ENCODE results near the gene TRIM41.

TRIM41 gene

GRCh38 chr5:181233801-181234454, 10.8 kb downstream of the TRIM41 start:
- in situ Hi-C loops (cut with HindIII; ENCODE audit: low sequenced_read_pairs) = no loop called here
- TF ChIP-seq CTCF (IDR thresholded peaks at IDR 0.05; ENCODE audit: low read depth, low read length, missing control alignments) = no peak
- no peak for DNase-seq (ENCODE audit: low read depth)
- no peak overlapping the region for H3K4me3 ChIP-seq (ENCODE audit: low read depth, low read length)

GRCh38 chr5:181234455-181235306, 11.6 kb downstream of the TRIM41 start:
- TF ChIP-seq CTCF (IDR thresholded peaks at IDR 0.05; ENCODE audit: low read depth, low read length, missing control alignments) = no peak
- no peak for DNase-seq (ENCODE audit: low read depth)
- in situ Hi-C loops (cut with HindIII; ENCODE audit: low sequenced_read_pairs) = no loop called here
- H3K4me3 ChIP-seq (ENCODE audit: low read depth, low read length) = no peak overlapping the region

GRCh38 chr5:181235323-181235688, 12.2 kb downstream of the TRIM41 start:
- no peak overlapping the region for H3K4me3 ChIP-seq (ENCODE audit: low read depth, low read length)
- TF ChIP-seq CTCF (IDR thresholded peaks at IDR 0.05; ENCODE audit: low read depth, low read length, missing control alignments) = no peak
- in situ Hi-C loops (cut with HindIII; ENCODE audit: low sequenced_read_pairs) = no loop called here
- DNase-seq (ENCODE audit: low read depth) = no peak

GRCh38 chr5:181235689-181236366, 12.7 kb downstream of the TRIM41 start:
- H3K4me3 ChIP-seq (ENCODE audit: low read depth, low read length) = no peak overlapping the region
- DNase-seq (ENCODE audit: low read depth) = no peak
- TF ChIP-seq CTCF (IDR thresholded peaks at IDR 0.05; ENCODE audit: low read depth, low read length, missing control alignments) = no peak
- in situ Hi-C loops (cut with HindIII; ENCODE audit: low sequenced_read_pairs) = no loop called here

- in situ Hi-C loops (cut with HindIII; ENCODE audit: low sequenced_read_pairs) = no loop called here
- TF ChIP-seq CTCF (IDR thresholded peaks at IDR 0.05; ENCODE audit: low read depth, low read length, missing control alignments) = no peak
- DNase-seq (ENCODE audit: low read depth) = no peak
- no peak overlapping the region for H3K4me3 ChIP-seq (ENCODE audit: low read depth, low read length)
These were observed 13.4 kb downstream of the TRIM41 start for GRCh38 chr5:181236471-181236870.

GRCh38 chr5:181236954-181237641, 14.0 kb downstream of the TRIM41 start:
- H3K4me3 ChIP-seq (ENCODE audit: low read depth, low read length) = no peak overlapping the region
- no peak for DNase-seq (ENCODE audit: low read depth)
- TF ChIP-seq CTCF (IDR thresholded peaks at IDR 0.05; ENCODE audit: low read depth, low read length, missing control alignments) = no peak
- in situ Hi-C loops (cut with HindIII; ENCODE audit: low sequenced_read_pairs) = no loop called here

Measured in astrocyte of the cerebellum (primary cell).